Mesothelial cell of epicardium (in vitro differentiated cells): ENCODE measurements around the gene TRAPPC4. TPM values are rescaled to one million over a fixed set of nuclear protein-coding genes. Genes with fewer than 3 reads are reported as not detected.

ENCODE experiments used
- DNase-seq, 2 experiments: peaks; one replicate each; pipeline ENCODE4 v3.0.0; 2021; ENCODE audit warnings: low spot score in 2 of 2; ENCODE audit not compliant: unreplicated experiment in 2 of 2
- H3K27ac Mint-ChIP-seq: 2 replicates; pipeline ENCODE4 v1.8.0; 2021; ENCODE audit warnings: mixed read lengths
- H3K27me3 Mint-ChIP-seq: 2 replicates; pipeline ENCODE4 v1.8.0; 2021; ENCODE audit warnings: low read depth, mixed read lengths
- H3K36me3 Mint-ChIP-seq: 2 replicates; pipeline ENCODE4 v1.8.0; 2021; ENCODE audit warnings: mixed read lengths
- H3K4me1 Mint-ChIP-seq: 2 replicates; pipeline ENCODE4 v1.8.0; 2021; ENCODE audit warnings: mixed read lengths
- H3K4me3 Mint-ChIP-seq: 2 replicates; pipeline ENCODE4 v1.8.0; 2021; ENCODE audit warnings: mild to moderate bottlenecking, moderate library complexity, mixed read lengths
- H3K9me3 Mint-ChIP-seq: 2 replicates; pipeline ENCODE4 v1.8.0; 2021; ENCODE audit warnings: mixed read lengths
- CTCF ChIP-seq: fragments of 200-600 bp; sonication (generic); IDR thresholded peaks from one replicate; pipeline ENCODE4 v1.5.0; 2021; ENCODE audit warnings: antibody characterized with exemption; ENCODE audit not compliant: unreplicated experiment
- total RNA-seq: library from RNA; stranded (reverse); gene quantifications from 3 replicates; pipeline ENCODE4 v1.2.1, GENCODE V29; 2021

Gene TRAPPC4
- total RNA-seq, 1 donor from 2014 or later, result 53.9 TPM

GRCh38 chr11:119028346-119029068 lies 9.9 kb downstream of the TRAPPC4 start:
- peaks cover 15% of the 10 kb centered on the region for H3K36me3 Mint-ChIP-seq
- H3K27ac Mint-ChIP-seq, result no peak overlapping the region
- TF ChIP-seq CTCF, result no peak
- DNase-seq, result no peak
- no peaks in the 10 kb centered on the region for H3K9me3 Mint-ChIP-seq
- no peak overlapping the region for H3K4me3 Mint-ChIP-seq
- H3K4me1 Mint-ChIP-seq, result peaks cover 15% of the 10 kb centered on the region
- H3K27me3 Mint-ChIP-seq, result no peaks in the 10 kb centered on the region

DNA sequence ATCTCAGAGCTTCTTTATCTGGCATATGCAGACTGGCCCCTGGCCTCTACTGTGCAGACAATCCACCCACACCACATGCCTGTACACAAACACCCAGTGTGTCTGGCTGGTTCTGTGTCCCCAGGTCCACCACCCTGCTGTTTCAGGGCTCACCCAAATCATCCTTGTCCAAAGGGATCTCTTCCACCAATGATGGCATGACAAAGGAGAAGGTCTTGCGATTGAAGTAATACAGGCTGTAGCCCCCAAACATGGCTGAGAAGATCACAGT lies 10.4 kb downstream of the TRAPPC4 start:
- Mint-ChIP-seq H3K9me3 (no peaks in the 10 kb centered on the region), H3K27me3 (no peaks in the 10 kb centered on the region), H3K4me1 (peaks cover 14% of the 10 kb centered on the region), H3K4me3 (peak overlapping the region; percentile 68), H3K27ac (peak overlapping the region; percentile 15), H3K36me3 (peaks cover 14% of the 10 kb centered on the region)
- DNase-seq, result no peak
- TF ChIP-seq CTCF, result no peak

DNA sequence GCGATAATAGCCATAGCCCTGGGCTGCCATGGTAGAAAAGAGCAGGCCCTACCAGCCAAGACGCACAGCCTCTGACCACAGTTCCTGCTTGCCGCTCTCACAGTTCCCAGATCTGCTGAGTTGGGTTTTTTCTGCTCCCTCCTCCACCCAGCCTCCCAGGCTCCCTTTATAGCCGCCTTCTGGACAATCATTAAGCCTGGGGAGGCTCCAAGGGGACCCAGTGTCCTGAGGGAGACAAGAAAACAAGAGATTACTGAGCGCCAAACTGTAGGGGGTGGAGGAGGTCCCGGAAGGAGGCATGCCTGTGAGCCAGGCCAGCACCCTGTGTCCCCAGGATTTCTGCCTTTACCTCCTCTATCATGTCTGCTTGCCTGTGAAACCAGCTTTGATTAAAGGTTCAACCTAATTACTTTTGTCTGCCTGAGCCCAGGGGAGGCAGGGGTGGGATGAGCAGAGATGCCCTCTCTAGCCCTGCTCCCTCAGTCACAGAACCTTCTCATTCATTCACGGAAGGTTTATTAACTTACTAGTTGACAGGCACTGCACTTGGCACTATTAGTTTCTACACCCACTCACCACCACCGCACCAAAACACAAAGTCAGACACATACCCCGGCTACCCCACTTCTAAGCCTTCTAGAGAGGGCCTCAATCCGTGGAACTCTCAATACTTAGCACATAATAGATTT lies 10.9 kb downstream of the TRAPPC4 start:
- peak overlapping the region; percentile 15 for H3K27ac Mint-ChIP-seq
- no peaks in the 10 kb centered on the region for H3K27me3 Mint-ChIP-seq
- peaks cover 14% of the 10 kb centered on the region for H3K36me3 Mint-ChIP-seq
- peaks cover 14% of the 10 kb centered on the region for H3K4me1 Mint-ChIP-seq
- no peak for TF ChIP-seq CTCF
- DNase-seq, result no peak
- H3K9me3 Mint-ChIP-seq, result no peaks in the 10 kb centered on the region
- peak overlapping the region; percentile 68 for H3K4me3 Mint-ChIP-seq

DNA sequence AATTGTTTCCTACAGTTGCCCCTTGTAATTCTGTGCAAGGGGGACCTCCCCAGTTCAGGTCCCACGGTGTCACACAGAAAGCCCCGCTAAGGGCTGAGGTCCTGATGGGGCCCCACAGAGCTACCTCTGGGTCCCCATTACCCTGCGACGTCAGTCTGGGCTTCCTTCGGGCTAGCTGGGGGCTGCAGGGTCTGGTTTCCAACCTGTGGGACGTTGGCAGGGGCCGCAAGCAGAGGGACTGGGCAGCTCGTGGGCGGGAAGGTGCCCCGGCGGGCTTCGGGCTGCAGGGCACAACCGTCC lies 11.4 kb downstream of the TRAPPC4 start:
- no peak for DNase-seq
- Mint-ChIP-seq H3K4me1 (peaks cover 14% of the 10 kb centered on the region), H3K4me3 (peak overlapping the region; percentile 68), H3K36me3 (peaks cover 10% of the 10 kb centered on the region), H3K27ac (peak overlapping the region; percentile 15), H3K9me3 (no peaks in the 10 kb centered on the region), H3K27me3 (no peaks in the 10 kb centered on the region)
- no peak for TF ChIP-seq CTCF

GRCh38 chr11:119030329-119031047 lies 11.9 kb downstream of the TRAPPC4 start, which contains the start of gene SLC37A4:
SLC37A4 (minus strand) TSS chr11:119030877.
- Mint-ChIP-seq H3K27ac (peak within 1 kb of the TSS; percentile 25), H3K36me3 (peaks cover 5% of the 10 kb centered on the region)

More at GRCh38 chr11:119030329-119031047, 11.9 kb downstream of the TRAPPC4 start, which contains the start of gene SLC37A4:
- peak; percentile 95 to 98 for DNase-seq
- Mint-ChIP-seq H3K27me3 (no peaks in the 10 kb centered on the region), H3K4me1 (peaks cover 14% of the 10 kb centered on the region), H3K4me3 (peak within 1 kb of the TSS; percentile 68), H3K9me3 (no peaks in the 10 kb centered on the region)
- peak; percentile 75 for TF ChIP-seq CTCF
